CD4-positive, alpha-beta T cell treated with Interleukin-17A for 4 hours (primary cell): ENCODE results near the gene FAM72B.
"Not testable (repeated sequence)": the region's sequence is repeated elsewhere in the genome, so short reads cannot be mapped to it uniquely, and the experiment has no call there.

Experiments used
- DNase-seq: peaks from one replicate; pipeline ENCODE4 v3.0.0-alpha.2; 2020; ENCODE audit warnings: mixed read lengths

FAM72B gene

GRCh38 chr1:121199763-121200162, 15.6 kb upstream of the FAM72B start:
- DNase-seq, result not testable (repeated sequence)

GRCh38 chr1:121197095-121197882, 13.1 kb upstream of the FAM72B start:
- not testable (repeated sequence) for DNase-seq

GRCh38 chr1:121192512-121192911, 8.4 kb upstream of the FAM72B start:
- DNase-seq, result not testable (repeated sequence)

GRCh38 chr1:121187914-121188313, 3.8 kb upstream of the FAM72B start:
- DNase-seq, result peak; percentile 2

- DNase-seq, result not testable (repeated sequence)
These were observed 2.1 kb upstream of the FAM72B start for GRCh38 chr1:121186191-121186590.

GRCh38 chr1:121185140-121185708, 1.1 kb upstream of the FAM72B start:
- DNase-seq, result not testable (repeated sequence)

GRCh38 chr1:121183867-121184266, 273 bp downstream of the FAM72B start:
- DNase-seq, result not testable (repeated sequence)

GRCh38 chr1:121178197-121178596, 5.9 kb downstream of the FAM72B start:
- not testable (repeated sequence) for DNase-seq

- not testable (repeated sequence) for DNase-seq
These were observed 7.5 kb downstream of the FAM72B start for GRCh38 chr1:121176649-121177048.

GRCh38 chr1:121168152-121168668, 15.9 kb downstream of the FAM72B start:
- DNase-seq, result not testable (repeated sequence)

GRCh38 chr1:121167225-121167738, 16.9 kb downstream of the FAM72B start:
- not testable (repeated sequence) for DNase-seq

GRCh38 chr1:121165296-121165695, 18.8 kb downstream of the FAM72B start:
- DNase-seq, result not testable (repeated sequence)

- DNase-seq, result not testable (repeated sequence)
These were observed 20.0 kb downstream of the FAM72B start for GRCh38 chr1:121163850-121164757.

- not testable (repeated sequence) for DNase-seq
These were observed 22.8 kb downstream of the FAM72B start for GRCh38 chr1:121161199-121161901.

GRCh38 chr1:121160118-121160517, 24.0 kb downstream of the FAM72B start:
- not testable (repeated sequence) for DNase-seq

GRCh38 chr1:121157609-121158008, 26.5 kb downstream of the FAM72B start:
- DNase-seq, result not testable (repeated sequence)

- DNase-seq, result not testable (repeated sequence)
These were observed 27.1 kb downstream of the FAM72B start for GRCh38 chr1:121156958-121157603.

- DNase-seq, result not testable (repeated sequence)
These were observed 28.3 kb downstream of the FAM72B start for GRCh38 chr1:121155671-121156358.

GRCh38 chr1:121154811-121155210, 29.3 kb downstream of the FAM72B start:
- DNase-seq, result not testable (repeated sequence)

GRCh38 chr1:121152788-121153187, 31.4 kb downstream of the FAM72B start:
- not testable (repeated sequence) for DNase-seq

GRCh38 chr1:121151294-121151693, 32.8 kb downstream of the FAM72B start:
- DNase-seq, result not testable (repeated sequence)
